ENCODE measurements around the gene THSD7A.

THSD7A gene

DNA sequence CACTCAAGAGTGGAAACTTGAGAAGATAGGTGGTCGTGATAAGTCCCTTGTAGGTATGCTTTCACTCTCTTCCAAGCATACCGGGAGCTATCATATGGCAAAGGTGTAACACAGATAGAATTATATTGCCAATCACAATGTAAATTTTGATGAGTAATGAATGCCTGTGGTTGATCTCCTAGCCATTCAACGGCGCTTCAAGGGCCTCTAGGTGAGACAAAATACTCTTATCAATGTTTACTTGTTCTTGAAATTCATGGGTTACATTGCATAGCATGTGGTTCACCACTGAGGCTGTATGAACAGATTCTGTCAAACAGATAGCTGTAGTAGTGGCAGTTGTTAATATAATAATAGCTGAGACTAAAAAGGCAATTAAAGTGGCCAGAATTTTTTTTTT is 82.4 kb downstream of the THSD7A start:
- no peak for DNase-seq

DNA sequence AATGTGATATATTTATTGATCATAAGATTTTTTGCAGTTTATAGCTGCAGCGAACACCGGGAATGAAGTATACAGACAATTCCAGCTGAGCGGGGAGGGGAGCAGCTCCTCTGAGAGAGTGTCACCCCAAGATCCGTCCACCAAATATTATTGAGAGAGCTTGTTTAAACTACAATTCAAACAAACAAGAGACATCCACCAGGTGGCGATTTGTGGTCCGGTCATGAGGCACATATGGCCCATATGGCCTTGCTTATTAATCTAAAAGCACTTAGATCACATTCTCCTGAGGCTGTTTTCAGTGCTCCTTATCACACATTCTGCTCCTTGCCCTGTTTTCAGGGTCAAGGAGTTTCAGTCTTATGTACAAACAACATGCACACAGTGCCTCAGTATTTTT is 83.1 kb downstream of the THSD7A start:
- no peak for DNase-seq

DNA sequence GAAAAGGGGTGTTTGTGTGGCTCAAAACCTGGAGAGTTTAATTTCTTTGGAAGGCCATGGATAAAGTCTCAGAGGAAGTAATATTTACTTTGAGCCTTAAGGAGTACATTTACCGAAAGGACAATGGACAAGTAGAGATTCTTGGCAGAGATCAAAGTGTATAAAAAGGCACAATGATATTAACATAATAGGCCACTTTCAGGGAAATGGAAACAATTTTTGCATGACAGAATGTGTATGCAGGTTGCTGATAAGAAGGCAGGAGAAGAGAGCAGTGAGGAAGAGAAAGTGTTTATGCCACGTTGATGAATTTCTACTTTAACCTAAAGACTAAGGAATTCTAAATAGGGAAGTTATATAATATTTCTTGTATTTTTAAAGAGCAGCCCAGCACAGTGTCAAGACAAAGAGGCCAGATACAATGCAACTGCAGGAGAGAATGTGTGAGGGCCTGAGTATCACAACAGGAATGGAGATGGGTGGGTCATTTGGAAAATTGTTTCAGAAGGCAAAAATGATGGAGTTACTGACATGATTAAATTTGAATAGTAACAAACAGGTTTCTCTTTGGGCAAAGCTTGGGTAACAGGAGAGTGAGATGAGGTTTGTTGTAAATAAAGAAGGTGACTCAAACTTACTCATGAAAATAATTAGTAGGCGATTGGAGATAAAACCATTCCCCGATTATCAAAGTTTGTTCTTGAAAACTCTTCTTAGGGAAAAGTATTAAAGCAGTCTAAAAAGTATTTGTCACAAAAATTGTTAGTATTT is 84.1 kb downstream of the THSD7A start:
- no peak for DNase-seq

DNA sequence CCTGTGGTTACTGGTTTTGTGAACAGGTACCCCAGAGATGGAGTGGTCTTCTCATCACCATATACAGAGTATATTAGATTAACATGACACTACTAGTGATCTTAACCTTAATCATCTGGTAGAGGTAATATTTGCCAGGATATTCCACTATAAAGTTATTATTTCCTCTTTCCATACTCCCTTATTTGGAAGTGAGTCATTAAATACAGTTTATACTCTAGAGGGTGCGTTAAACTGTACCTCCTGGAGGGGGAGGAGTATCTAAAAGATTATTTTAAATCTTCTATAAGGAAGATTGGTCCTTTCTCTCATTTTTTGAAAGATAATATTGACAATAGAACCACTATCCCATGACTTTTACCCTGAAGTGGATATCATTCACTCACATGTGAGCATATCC is 85.4 kb downstream of the THSD7A start:
- no peak for DNase-seq

DNA sequence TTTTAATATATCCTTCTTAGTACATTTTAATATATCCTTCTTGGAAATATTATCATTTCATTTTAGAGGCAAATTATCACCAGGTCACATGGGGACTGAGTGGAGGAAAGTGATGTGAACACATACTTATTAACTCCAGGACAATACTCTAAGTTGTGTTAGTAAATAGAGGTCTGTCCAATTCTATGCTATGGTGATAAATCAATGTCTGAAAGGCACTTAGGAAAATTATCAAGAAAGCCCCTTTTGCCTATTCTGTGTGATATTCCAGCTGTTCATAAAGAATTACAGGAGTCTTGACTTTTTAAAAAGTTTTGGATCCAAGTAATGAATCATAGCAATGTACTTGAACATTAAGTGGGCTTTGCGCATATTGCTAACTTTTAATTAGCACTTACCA is 88.5 kb downstream of the THSD7A start:
- DNase-seq = no peak

DNA sequence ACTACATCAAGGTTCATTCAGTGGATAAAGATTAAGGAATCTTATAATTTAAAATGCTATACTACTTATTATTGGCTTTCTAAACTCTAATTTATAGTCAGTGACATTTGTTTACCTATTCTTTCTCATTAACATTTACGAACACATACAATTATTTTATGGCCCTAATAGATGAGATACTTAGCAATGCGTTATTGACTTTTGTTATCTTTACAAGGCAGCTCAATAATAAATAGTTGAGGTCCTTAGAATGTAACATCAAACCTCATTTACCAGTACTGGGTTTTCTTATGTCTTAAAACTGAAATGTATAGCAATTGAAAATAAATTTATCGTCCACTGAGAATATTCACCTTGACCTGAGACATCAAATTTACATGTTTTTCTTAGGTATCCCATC is 89.0 kb downstream of the THSD7A start:
- no peak for DNase-seq

DNA sequence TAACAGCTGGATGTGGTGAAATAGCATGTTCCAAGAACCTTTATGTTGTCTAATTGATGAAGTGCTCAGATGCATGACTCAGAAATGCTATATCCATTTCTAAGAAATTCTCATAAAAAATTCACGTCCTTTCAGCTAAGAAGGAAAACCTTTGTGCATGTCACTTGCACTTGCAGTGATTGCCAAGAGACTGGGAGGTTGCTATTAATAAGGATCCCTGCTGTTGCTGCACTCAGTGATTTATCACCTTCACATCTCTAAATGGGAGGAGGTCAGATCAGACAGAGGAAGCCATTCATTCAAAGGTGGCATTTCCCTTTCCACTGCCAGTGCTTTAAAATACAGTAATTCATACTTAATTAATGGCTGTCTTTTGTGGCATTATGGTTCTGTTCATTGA is 89.5 kb downstream of the THSD7A start:
- no peak for DNase-seq

DNA sequence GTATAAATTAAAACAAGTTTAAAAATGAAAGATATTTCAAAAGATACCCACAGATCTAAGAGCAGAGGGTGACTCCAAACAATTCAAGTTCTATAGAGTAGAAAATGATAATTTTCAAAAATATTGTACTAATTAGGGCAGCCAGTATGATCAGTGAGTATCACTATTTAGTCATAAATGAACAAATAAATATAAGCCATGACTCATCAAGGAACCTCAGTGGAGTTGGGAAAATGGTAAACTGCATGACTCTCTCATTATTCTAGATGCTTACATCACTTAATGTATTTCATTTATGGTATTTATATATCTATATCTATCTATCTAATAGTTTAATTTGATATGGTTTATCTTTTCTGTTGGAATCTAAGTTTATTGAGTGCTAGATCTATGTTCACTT is 94.3 kb downstream of the THSD7A start:
- no peak for DNase-seq

DNA sequence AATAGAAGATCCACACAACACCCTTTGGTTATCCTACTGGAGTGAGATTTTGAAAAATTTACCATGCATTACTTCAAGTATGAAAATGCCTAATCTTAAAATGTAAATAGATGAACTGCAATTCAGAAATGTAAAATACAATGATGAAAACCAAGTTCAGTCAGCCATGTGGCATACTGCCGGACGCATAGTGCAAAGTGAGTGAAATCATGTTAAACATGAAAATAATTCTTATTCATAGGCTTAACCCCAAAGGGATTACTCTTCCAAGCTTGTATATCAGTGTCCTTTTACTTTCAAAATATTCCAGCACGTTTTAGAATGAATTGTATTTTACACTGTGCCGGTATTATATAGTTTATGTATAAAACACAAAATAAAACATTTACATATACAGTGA is 99.8 kb downstream of the THSD7A start:
- no peak for DNase-seq

DNA sequence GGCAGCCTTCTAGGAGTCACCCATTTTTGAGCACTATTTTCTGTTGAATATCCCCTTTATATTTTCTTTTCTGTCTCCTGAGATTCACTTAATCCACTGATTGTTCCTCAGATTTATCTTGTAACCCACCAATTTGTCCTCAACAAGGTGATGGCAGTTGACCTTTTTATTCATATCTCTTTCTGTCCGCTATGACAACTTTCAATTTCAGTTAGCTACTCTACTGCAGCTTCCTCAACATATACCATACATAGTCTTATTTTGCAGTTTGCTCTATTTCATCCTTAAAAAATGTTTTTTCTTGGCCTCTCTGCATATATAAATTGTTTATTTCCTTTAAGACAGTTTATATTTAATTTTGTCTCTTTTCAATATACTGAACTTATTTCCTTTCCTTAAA is 101.3 kb downstream of the THSD7A start:
- DNase-seq = no peak

DNA sequence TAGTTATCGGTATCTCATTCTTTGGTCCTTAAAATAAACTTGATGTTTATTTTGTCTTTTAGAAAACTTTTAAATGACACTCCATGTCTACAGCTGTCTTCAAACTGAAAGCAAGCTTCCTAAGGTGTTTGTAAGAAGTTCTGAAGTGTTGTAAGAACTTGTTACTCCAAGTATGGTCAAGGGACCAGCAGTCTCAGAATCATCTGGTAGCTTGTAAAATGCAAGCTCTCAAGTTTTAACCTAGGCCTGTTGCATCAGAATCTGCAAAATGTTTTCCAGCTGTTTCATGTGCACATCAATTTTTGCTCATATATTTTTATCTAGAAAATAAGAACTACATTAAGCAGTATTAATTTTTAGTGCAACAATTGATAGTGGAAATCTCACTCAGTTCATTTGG is 104.1 kb downstream of the THSD7A start:
- no peak for DNase-seq

DNA sequence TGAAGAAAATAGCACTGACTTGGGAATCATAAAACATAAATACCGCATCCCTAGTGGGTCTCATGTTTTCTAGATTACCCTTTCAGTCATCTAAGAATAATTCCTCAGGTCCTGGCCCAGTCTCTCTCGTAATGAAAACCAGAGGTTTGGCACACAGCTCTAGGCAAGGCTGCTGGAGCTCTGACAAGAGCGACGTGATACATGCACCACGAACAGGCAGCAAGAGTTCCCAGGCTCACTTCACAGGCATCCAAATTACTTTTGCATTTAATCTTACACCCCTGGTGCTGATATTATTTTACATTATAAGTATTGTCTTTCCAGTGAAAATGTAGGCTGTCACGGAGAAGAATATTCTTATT is 105.2 kb downstream of the THSD7A start:
- DNase-seq = no peak

DNA sequence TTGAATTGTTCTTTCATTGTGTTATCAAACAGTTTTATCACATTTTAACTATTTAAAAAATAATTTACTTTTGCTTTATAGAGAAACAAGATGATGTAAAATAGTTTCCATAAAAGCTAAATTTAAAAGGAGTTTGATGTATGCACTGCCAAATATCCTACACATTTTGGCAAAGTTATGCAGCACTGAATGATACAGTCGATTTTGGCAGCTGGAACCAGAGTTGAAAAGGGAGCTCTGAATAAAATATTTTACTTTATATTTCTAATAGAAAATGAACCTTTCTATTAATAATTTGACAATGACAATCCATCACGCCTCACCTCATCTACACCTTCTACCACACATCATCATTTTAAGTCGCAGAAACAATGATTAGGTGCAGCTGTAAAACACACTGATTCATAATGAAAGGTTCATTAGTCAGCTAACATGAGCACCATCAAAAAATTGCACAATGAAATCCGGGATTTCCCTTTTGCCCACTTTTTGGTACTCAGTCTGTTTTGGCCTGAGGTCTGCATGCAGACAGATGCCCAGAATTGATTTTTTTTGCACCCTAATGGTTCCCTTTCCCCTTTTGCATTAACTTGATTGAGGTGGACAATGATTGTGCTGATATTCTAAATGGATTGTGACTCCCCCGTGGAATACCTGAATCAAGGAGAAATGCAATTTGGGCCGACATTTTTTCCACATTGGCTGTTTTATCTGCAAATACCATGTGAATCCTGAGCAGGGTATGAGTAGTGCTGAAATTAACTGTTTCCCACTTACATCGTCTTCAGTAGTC is 105.8 kb downstream of the THSD7A start:
- no peak for DNase-seq

DNA sequence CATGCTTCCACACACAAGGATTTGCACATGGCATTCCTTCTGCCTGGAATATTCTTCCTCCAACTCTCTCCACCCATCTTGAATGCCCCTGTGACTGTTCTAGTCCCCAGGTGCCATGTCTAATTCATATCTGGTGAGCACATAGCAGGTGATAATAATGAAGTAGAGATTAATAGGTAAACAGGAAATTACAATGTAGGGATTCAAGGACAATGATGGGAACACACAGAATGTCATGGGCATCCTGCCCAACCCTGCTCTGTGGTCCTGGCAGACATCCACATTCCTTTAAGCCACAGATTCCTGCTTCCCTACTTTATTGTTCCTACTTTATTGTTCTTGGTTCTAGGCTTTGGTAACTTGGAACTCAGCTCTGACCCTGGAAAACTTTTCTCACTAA is 115.8 kb downstream of the THSD7A start:
- no peak for DNase-seq

DNA sequence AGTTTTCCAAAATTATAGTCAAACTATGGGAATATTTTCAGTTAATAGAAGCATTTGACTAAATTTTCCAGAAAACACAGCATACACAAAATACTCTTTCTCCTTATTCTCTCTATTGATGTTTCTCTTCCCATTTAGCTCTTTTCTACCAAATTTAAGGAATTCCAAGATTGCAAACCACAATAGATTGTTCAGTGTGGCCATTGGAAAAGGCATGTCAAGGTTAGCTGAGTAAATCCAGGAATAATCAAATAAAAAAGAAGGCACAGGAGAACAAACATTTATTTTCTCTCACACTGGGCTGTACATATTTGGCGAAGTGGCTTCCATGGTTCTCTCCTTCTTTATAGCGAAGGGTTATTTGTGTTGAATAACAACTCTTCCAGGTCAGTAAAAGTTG is 117.3 kb downstream of the THSD7A start:
- no peak for DNase-seq

DNA sequence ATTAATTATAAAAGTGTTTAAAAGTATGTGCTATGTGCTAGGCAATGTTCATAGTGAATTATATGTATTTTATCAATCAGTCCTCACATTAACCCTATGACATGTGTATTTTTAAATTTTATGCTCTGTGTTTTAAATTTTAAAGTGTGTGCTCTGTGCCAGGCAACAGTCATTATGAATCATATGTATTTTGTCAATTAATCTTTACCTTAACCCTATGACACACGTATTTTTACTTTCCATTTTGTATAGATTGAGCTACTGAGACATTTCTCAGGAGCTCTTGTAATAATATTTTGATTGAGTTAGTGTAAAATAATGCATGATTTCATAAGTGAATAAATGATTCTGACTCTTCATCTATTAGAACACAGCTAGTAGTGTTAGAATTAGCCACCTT is 117.8 kb downstream of the THSD7A start:
- no peak for DNase-seq

DNA sequence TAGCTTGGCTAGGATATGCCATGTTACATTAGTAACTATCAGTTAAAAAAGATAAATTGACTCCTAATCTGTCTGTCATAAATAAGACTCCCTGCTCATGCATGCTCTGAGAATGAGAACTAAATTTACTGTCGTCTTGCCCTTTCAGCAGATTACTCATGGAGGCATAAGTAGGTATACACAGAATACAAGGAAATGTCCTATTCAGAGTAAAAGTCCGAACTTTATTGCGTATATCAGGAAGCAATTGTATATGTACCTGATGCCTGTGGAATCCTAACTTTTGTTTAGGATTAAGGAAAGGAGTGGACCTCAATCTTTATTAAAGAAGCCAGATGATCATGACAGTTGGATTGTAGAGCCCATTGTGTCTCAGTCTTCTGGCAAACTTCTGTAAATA is 118.6 kb downstream of the THSD7A start:
- DNase-seq = no peak

DNA sequence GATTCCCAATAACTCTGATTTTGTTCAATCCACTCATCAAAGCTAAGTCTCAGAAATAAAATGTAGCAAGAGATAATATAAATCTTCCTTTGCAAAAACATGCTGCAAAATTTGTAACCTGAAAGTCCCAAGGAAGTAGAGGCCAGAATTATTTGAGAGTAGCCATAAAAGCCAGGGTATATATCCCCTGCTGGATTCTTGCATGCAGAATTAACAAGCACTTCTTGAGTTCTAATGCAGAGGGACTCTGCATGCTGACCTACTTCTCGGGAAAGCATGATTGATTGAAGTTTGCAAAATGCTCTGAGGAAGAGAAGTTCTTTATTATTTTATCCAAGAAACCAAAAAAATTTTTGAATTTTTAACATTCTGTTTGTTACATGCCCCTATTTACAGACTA is 121.6 kb downstream of the THSD7A start:
- no peak for DNase-seq

DNA sequence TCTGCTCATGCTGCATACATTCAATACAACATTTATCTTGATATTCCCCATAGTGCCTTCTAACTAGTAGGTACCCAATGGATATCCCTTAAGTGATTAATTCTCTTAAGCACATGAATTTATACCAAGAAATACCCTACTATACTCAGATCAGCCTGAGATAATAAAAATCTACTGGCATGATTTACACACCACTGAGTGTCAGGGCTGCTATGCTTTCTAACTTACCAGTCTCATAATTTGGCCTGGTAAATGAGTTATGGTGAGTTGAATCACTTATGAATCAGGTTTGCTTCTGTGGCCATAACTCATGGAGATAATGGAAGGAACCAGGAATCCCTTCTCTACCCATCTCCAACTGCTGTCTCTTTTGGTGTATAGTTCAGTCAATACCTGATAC is 122.8 kb downstream of the THSD7A start:
- no peak for DNase-seq

DNA sequence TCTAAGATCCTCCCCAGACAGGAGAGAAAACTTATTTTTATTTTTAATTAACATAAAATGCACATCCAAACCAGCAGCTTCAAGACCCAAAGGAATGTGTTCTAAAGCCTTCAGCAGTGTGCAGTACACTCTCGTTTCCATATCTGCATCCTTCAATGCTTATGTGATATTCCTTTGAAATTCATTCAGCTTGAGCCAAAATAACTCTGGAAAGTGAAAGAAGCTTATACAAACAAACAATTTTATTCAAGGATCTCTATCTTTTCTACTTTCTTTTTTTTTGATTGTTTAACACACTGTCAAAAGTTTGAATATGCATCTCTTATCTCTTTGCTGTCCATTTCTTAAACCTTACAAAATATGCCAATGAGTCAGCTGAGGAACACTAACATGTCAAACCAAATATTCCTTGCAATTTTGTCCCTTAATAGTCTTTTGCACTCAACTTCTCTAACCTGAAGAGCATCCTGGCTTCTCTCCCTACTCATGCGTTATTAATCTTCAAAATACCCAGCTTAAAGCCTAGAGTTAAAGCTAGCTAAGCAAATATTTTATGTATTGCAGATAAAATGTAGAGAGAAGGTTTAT is 124.3 kb downstream of the THSD7A start:
- no peak for DNase-seq

DNA sequence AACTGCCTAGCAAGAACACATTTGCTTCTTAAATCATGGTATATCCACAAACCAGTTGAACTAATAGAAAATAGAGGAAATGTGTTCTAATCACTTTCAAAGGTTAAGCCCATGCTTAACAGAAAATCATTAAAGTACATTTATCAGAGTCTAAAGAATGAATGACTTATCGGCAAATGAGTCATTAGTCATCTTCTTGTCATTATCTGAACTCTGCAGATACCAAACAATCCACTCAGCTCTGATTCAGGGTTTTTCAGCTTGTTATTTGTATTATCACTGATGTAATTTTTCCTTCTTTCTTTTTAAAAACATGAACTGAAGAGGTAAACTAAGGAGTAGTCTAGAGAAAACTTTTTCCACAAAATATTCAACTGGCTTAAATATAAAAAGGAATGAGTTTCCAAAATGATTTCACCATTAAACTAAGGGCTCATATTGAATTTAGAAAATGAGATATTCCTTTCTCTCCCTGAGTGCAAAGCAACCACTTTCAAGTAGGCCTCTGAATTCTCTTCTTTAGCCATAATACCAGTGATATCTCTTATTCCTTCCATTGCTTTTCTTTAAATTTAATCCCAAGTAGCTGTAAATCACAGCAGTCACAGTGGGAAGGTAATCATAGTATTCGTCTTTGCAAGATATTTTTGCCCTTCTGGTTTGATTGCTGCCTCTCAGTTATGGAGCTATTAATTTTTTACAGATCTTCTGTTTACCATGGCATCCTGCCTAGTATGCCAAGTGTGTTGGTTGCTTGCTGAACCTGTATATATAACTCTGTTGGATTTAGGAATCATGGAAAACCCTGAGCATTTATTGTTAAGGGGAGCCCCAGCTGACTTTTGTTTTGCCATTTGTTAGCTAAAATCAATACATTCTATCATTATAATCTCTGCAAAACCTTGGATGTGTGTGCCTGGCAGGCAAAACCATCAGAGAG is 125.1 kb downstream of the THSD7A start:
- no peak for DNase-seq

DNA sequence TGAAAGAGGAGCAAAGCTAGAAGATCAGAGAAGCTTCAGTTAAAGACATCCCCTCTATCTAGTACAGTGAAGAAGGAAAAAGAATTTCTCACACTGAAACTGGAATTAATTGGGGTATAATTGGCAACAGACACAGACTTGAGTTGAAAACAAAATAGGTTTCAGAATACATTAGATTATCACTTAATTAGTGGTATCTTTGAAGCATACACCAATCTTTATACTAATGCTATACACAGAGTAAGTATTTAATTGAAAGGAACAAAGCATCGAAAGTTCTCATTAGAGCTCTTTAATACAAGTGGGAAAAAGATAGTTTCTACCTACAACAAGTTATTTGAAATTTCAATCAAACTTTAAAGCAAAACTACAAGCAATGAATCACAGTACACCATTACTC is 128.2 kb downstream of the THSD7A start:
- no peak for DNase-seq

DNA sequence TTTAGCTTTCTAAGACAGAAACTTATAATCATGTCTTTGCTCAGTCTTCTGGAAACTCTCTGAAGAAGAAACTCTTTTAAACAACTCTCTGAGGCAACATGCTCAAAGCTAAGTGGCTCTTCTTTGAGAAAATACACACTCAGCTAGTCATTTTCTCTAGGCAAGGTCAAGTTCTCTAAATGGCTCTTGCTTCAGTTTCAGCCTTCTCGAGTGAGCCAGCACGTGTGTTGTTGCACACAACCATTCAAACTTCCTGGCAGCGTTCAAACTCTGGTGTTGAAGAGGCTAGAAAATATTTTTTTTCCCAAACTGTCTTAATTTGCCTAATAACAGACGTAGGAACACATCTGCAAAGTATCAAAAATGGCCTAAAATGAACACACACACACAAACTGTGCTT is 129.1 kb downstream of the THSD7A start:
- no peak for DNase-seq
